Ascending aorta (tissue), 2 donors: Measurements from ENCODE around the gene KSR1. TPM values are rescaled to one million over a fixed set of nuclear protein-coding genes. Genes with fewer than 3 reads are reported as not detected.

Experiments
- DNase-seq, 2 donors: peaks; one replicate each; pipeline ENCODE4 v3.0.0-alpha.2; 2019; ENCODE audit warnings: low spot score in 2 of 2
- H3K27ac ChIP-seq, 2 donors: fragments of 200-600 bp; sonication (generic); one replicate each; pipeline ENCODE4 v1.5.1; 2016 to 2017; ENCODE audit warnings: mild to moderate bottlenecking in 1 of 2
- H3K27me3 ChIP-seq: fragments of 200-600 bp; sonication (generic); one replicate; pipeline ENCODE4 v1.5.1; 2017
- H3K36me3 ChIP-seq, 2 donors: fragments of 200-600 bp; sonication (generic); one replicate each; pipeline ENCODE4 v1.5.1; 2016
- H3K4me1 ChIP-seq, 2 donors: fragments of 200-600 bp; sonication (generic); one replicate each; pipeline ENCODE4 v1.5.1; 2016 to 2017; ENCODE audit warnings: mild to moderate bottlenecking in 1 of 2
- H3K4me3 ChIP-seq, 2 donors: fragments of 200-600 bp; sonication (generic); one replicate each; pipeline ENCODE4 v1.5.1; 2016 to 2017; ENCODE audit warnings: mild to moderate bottlenecking in 1 of 2
- H3K9me3 ChIP-seq, 2 donors: fragments of 200-600 bp; sonication (generic); one replicate each; pipeline ENCODE4 v1.5.1; 2016
- CTCF ChIP-seq, 3 experiments: fragments of 200-600 bp in 2 of 3; fragments of 450-650 bp in 1 of 3; sonication (generic) in 2 of 3; IDR thresholded peaks; one replicate each; pipeline ENCODE4 v1.5.1; 2016 to 2019; ENCODE audit warnings: antibody characterized with exemption in 3 of 3, mild to moderate bottlenecking in 1 of 3, moderate library complexity in 1 of 3
- intact Hi-C: fragments of 100-400 bp; cut with DNase I; formaldehyde crosslinking; loops from one replicate; pipeline ENCODE4 v1.15.1; 2023
- total RNA-seq: library from RNA; depleted of rRNA; stranded (reverse); fragments of >200 nt; gene quantifications from one replicate; pipeline ENCODE4 v1.1.0, GENCODE V29; 2016

The KSR1 gene
- total RNA-seq, 1 donor from 2014 or later = 42.6 TPM

- Histone ChIP-seq H3K9me3 (no peaks in the 10 kb centered on the region), H3K36me3 (no peaks in the 10 kb centered on the region), H3K27ac (no peak overlapping the region), H3K4me3 (no peak overlapping the region), H3K4me1 (no peaks in the 10 kb centered on the region), H3K27me3 (no peaks in the 10 kb centered on the region)
- intact Hi-C loops = no loop called here
- TF ChIP-seq CTCF (IDR thresholded peaks at IDR 0.05) = no peak
- peak in 1 of 2 donors; percentile 46 for DNase-seq
Observed at GRCh38 chr17:27666831-27667560, 210.7 kb downstream of the KSR1 start.

GRCh38 chr17:27667656-27668487 is 211.6 kb downstream of the KSR1 start:
- H3K4me3 ChIP-seq = no peak overlapping the region
- no peaks in the 10 kb centered on the region for H3K4me1 ChIP-seq
- H3K36me3 ChIP-seq = no peaks in the 10 kb centered on the region
- no peak for TF ChIP-seq CTCF (IDR thresholded peaks at IDR 0.05)
- no peak overlapping the region for H3K27ac ChIP-seq
- no peak for DNase-seq
- intact Hi-C loops = no loop called here
- H3K9me3 ChIP-seq = no peaks in the 10 kb centered on the region
- H3K27me3 ChIP-seq = no peaks in the 10 kb centered on the region

GRCh38 chr17:27668488-27668823 is 212.2 kb downstream of the KSR1 start:
- TF ChIP-seq CTCF (IDR thresholded peaks at IDR 0.05) = no peak
- Histone ChIP-seq H3K4me3 (no peak overlapping the region), H3K9me3 (no peaks in the 10 kb centered on the region), H3K36me3 (no peaks in the 10 kb centered on the region), H3K4me1 (no peaks in the 10 kb centered on the region), H3K27ac (no peak overlapping the region), H3K27me3 (no peaks in the 10 kb centered on the region)
- intact Hi-C loops = no loop called here
- DNase-seq = no peak

- Histone ChIP-seq H3K9me3 (no peaks in the 10 kb centered on the region), H3K4me3 (no peak overlapping the region), H3K27ac (no peak overlapping the region), H3K27me3 (no peaks in the 10 kb centered on the region), H3K36me3 (no peaks in the 10 kb centered on the region), H3K4me1 (no peaks in the 10 kb centered on the region)
- DNase-seq = no peak
- no peak for TF ChIP-seq CTCF (IDR thresholded peaks at IDR 0.05)
- intact Hi-C loops = no loop called here
Observed at GRCh38 chr17:27669136-27669535, 212.9 kb downstream of the KSR1 start.

GRCh38 chr17:27669850-27670249 is 213.6 kb downstream of the KSR1 start:
- H3K4me3 ChIP-seq = no peak overlapping the region
- H3K36me3 ChIP-seq = no peaks in the 10 kb centered on the region
- no peaks in the 10 kb centered on the region for H3K27me3 ChIP-seq
- intact Hi-C loops = no loop called here
- no peak for DNase-seq
- no peak overlapping the region for H3K27ac ChIP-seq
- H3K4me1 ChIP-seq = no peaks in the 10 kb centered on the region
- H3K9me3 ChIP-seq = no peaks in the 10 kb centered on the region
- no peak for TF ChIP-seq CTCF (IDR thresholded peaks at IDR 0.05)
